NCI-H1092 treated with DMSO at 0.1 percent for 48 hours (cell line): Measurements from ENCODE around the gene NARS2.
"Not testable (repeated sequence)": the region's sequence is repeated elsewhere in the genome, so short reads cannot be mapped to it uniquely, and the experiment has no call there.

Experiments
- DNase-seq: peaks from one replicate; lab custom pipeline; 2025; lab: John Stamatoyannopoulos, UW

The NARS2 gene, protein sequence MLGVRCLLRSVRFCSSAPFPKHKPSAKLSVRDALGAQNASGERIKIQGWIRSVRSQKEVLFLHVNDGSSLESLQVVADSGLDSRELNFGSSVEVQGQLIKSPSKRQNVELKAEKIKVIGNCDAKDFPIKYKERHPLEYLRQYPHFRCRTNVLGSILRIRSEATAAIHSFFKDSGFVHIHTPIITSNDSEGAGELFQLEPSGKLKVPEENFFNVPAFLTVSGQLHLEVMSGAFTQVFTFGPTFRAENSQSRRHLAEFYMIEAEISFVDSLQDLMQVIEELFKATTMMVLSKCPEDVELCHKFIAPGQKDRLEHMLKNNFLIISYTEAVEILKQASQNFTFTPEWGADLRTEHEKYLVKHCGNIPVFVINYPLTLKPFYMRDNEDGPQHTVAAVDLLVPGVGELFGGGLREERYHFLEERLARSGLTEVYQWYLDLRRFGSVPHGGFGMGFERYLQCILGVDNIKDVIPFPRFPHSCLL

DNA sequence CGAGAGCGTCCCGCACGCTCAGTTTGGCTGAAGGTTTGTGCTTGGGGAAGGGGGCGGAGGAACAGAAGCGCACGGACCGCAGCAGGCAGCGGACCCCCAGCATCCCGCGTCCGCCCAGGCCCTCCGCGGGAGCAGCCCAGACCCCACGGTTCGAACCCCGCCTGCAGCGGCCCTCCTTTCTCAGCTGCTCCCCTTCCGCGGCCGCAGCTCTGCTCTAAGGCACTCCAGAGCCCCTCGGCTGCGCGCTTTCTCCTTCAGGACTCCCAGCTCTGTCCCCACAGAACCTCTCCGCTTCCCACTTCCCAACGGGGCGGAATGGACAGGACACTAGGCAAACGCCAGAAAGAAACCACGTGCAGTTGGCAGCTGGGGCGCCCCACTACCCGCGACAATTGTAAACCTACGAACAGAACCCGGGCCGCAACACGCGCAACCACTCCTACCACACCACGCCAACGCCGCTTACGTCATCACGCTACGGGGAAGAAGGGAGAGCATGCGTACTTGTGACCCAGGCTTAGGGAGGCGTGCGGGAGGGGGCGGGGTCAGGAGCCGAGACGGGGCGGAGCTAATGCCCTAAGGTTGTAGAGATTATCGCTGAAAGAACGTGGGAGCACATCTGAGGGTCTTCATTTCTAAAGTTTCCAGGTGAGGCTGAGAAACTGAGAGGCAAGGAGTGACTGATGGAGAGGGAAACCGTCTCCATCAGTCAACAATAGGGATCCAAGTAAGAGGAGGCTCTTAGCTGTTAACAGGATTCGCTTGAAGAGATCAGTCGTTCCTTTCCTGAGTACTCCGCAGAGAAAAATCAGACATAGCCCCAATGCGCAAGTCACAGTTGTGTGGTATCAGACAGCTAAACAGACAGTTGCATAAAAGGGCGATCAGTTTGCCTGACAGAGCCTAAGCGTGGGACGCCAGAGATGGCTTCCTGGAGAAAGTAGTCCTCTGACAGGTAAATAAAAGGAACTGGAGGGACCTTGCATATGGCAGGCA, at the start of gene NARS2:
Gene NARS2, minus strand, starts transcription at position 479 of the 996 bp plus-strand sequence. Its CDS starts 376 bp downstream, at position 103.
- peak; percentile 99 for DNase-seq

DNA sequence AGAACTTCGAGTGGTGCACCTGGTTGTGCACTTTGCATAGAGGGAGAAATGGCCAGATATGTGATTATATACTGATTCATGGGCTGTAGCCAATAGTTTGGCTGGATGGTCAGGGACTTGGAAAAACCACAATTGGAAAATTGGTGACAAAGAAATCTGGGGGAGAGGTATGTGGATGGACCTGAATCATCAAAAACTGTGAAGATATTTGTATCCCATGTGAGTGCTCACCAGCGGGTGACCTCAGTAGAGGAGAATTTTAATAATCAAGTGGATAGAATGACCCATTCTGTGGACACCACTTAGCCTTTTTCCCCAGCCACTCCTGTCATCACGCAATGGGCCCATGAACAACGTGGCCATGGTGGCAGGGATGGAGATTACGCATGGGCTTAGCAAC, 48.0 kb upstream of the NARS2 start:
- DNase-seq: no peak

DNA sequence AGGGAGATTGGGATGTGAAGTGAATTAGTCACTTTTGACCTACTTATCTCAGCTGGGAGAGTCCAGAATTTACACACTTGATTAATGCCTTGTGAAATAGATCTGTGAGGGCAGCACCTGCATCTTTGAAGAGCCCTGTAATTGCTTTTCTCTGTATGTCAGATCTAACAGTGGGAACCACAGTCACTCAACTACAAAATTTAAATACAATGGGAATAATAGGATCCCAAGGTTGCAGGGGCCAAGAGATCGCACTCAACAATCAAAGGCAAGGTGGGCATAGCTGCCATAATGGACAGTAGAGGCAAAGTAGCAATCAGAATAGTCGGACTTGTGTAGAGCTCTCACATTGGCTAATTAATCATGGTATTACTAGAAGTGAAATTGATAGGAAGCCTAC, 45.5 kb upstream of the NARS2 start:
- no peak for DNase-seq

DNA sequence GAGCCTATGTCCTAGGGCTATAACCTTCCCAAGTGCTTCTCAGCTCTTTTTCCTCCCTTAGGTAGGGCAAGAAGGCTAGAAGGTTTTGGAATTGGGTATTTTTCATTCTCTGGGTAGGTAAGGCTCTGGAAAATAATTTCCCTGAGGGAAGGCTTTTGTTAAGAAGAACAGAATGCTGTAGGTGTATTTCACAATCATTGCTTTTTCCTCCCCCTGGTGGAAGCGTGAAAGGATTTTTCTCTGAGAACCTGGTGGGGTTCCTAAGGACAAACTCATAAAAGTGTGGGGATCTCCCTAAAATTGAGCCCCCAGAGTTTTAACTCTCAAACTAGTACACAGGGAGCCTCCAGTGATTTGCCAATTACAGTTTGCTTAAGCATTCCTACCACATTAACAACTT, 41.1 kb upstream of the NARS2 start:
- no peak for DNase-seq

DNA sequence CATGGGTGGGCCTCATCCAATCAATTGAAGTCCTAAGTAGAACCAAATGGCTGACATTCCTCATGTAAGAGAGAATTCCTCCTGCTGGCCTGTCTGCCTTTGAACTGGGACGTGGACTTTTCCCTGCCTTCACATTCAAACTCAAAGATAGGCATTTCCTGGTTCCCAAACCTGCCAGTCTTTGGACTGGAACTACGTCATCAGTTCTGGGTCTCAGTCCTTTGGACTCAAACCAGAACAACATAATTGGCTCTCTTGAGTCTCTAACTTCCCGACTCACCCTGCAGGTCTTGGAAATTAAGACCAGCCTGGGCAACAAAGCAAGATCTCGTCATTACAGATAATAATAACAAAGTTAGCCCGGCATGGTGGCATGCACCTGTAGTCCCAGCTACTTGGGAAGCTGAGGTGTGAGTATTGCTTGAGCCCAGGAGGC, 38.7 kb upstream of the NARS2 start:
- DNase-seq: no peak

DNA sequence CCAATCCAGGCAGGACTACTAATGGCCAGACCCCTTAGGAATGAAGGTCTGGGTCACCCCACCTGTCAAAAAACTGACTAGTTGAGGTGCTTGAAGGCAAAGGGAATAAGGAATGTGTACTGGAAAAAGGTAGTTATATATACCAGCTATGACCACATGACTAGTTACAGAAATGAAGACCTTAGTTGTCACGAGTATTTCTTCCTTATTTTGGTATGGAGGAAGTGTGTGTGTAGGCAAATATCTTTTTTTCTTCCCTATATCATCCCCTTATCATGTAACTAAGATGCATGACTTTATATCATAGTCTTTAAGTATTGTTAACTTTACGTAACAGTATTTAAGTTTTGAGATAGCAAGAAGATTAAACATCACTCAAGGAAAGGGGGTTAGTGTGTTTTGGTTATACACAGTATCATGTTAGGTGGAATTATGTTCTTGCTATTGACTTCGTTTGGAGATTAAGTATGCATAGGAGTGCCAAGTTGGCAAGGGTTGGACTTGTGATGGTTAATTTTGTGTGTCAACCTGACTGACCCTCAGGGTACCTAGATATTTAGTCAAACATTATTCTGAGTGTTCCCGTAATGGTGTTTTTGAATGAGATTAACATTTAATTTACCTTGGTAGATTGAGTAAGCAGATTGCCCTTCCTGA, 38.2 kb upstream of the NARS2 start:
- no peak for DNase-seq

DNA sequence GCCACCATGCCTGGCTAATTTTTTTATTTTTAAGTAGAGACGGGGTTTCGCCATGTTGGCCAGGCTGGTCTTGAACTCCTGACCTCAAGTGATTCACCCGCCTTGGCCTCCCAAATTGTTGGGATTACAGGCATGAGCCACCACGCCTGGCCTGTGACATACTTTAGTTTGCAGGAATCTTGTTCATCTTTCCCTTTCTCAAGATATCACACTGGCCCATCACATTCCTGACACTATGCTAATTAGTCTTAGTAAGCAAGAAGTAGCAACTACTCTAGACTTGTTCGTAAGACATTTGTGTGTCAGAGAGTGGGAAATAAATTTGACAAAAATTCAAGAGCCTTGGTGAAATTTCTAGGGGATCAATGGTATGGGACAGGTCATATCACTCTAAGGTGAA, 34.7 kb upstream of the NARS2 start:
- DNase-seq: not testable (repeated sequence)

DNA sequence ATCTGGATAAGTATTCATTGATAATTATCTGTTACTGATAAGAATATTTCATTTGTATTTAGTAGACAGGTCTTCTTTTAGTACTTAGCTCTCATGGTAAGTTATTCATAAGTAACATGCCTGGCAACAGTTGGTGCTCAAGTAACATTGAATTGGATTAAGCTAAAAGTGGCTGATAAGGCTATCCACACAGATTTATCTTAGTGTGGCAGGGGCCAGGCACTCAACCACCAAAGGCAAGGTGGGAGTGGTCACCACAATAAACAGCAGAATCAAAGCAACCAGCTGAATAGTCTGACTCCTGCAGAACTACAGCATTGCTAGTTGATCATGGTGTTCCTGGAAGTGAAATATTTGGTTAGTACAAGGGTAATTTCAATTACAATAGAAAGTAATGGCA, 33.0 kb upstream of the NARS2 start:
- DNase-seq: no peak

DNA sequence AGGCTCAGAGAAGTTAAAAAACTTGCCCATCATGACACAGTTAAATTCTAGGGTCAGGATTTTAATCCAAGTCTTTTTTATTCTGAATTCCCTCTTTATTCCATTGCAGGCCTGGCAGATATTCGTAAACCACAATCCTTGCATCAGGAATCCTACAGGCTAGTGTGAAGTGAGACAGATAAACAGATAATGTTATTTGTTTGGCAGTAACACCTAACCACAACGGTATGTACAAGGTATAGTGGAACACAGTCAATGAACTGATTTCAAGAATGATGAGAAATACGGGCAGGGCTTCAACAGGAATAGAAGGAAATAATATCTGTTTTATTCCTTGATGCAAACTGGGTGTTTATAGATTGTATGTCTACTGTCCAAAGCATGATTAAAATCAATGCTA, 32.0 kb upstream of the NARS2 start:
- DNase-seq: no peak

DNA sequence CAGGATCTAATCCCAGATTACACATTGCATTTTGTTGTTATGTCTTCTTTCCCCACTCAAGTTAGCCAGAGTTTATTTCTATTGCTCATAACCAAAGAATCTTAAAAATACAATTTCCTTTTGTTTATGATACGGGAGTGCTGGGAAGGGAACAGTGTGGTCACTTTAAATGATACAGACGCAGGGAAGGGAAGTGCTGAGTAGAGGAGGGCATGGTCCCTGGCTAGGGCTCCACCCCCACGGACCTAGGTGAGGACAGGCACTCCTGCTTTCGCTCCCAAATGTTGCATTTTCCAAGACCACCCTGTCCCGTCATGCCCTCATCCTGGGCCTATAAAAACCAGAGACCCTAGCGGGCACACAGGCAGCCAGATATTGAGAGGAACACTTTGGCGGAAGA, 30.6 kb upstream of the NARS2 start:
- no peak for DNase-seq

DNA sequence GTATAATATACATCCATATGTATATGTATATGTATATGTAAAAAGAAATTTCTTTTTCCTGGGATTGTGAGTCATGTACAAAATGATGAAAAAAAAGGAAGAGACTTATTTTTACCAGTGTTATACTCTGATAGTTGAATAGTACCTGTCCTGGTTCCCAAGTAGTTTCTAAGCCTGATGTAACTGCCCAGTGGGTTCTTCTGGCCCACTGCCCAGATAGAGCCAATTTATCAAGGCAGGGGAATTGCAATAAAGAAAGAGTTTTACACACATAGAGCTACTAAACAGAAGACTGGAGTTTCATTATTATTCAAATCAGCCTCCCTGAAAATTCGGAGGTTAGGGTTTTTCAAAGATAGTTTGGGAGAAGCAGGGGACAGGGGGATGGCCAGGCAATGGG, 29.1 kb upstream of the NARS2 start:
- DNase-seq: no peak

DNA sequence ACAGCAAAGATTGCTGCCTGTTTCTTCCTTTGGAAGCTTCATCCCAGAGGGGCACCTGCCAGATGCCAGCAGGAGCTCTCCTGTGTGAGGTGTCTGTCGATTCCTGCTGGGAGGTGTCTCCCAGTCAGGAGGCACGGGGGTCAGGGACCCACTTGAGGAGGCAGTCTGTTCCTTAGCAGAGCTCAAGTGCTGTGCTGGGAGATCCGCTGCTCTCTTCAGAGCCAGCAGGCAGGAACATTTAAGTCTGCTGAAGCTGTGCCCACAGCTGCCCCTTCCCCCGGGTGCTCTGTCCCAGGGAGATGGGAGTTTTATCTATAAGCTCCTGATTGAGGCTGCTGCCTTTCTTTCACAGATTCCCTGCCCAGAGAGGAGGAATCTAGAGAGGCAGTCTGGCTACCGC, 28.1 kb upstream of the NARS2 start:
- DNase-seq: not testable (repeated sequence)

DNA sequence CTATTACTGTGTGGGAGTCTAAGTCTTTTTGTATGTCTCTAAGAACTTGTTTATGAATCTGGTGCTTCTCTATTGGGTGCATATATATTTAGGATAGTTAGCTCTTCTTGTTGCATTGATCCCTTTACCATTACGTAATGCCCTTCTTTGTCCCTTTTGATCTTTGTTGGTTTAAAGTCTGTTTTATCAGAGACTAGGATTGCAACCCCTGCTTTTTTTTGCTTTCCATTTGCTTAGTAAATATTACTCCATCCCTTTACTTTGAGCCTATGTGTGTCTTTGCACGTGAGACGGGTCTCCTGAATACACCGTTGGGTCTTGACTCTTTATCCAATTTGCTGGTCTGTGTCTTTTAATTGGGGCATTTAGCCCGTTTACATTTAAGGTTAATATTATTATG, 26.4 kb upstream of the NARS2 start:
- DNase-seq: not testable (repeated sequence)

DNA sequence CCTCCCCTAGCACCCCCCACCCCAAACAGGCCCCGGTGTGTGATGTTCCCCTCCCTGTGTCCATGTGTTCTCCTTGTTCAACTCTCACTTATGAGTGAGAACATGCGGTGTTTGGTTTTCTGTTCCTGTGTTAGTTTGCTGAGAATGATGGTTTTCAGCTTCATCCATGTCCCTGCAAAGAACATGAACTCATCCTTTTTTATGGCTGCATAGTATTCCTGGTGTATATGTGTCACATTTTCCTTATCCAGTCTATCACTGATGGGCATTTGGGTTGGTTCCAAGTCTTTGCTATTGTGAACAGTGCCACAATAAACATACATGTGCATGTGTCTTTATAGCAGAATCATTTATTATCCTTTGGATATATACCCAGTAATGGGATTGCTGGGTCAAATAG, 22.9 kb upstream of the NARS2 start:
- DNase-seq: not testable (repeated sequence)

DNA sequence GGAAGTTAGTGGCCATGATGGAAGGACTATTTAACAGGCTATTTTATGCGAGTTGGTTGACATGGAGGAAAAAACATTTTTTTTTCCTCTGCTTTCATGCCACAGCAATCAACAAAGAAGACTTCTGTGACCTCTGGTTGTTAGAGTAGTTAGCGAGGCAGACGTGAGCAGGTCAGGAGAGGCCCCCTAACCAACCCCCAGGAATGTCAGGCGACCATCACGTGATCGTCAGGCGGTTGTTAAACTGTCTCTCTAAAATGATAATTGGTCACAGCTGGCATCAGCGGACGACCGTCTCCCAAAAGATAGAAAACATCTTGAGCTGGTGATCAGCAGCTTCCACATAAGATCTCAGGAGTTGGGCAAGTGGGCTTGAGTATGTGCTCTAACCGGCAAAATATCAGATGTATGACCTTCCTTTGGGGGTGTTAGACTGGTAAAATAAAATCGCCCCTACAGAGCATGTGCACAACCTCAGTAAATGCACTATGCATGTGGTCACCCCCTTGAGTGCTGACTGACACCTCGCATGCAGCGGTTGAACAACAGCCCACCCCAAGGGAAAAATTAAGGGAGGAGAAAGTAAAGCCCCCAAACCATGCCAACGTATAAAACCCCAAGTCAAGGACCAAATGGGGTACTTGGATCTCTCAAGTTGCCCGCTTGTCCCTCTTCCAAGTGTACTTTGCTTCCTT, 20.9 kb upstream of the NARS2 start:
- no peak for DNase-seq

DNA sequence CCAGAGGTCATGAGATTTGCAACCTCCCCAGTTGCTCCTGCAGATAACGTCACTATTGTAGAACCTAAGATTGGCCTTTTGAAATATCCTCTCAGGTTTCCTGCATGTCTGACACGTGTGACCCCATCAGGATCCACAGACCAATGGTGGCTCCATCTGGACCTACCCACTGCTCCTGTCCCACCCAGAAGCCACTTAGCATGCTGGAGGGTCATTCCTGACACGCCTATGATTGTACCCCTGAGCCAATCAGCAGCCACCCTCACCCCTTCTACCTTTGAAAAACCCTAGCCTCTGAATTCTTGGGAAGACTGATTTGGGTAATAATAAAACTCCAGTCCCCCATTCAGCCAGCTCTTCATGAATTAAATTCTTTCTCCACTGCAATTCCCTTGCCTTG, 20.1 kb upstream of the NARS2 start:
- DNase-seq: no peak

DNA sequence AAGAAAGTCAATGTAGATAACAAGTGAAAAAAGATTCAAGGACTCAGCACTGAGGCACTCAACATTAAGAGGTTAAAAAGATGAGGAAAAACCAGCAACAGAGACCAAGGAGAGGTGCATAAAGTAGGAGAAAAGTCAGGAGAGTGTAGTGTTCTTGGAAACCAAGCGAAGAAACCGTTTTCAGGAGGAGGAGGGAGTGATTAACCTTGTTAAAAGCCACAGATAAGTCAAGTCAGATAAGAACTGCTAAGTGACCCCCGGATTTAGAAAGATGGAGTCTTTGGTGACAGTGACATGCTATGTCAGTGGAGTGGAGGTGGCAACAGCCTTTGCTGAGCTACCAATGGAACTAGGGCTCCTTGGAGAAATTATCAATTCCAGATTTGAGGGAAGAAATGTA, 13.9 kb upstream of the NARS2 start:
- DNase-seq: no peak

DNA sequence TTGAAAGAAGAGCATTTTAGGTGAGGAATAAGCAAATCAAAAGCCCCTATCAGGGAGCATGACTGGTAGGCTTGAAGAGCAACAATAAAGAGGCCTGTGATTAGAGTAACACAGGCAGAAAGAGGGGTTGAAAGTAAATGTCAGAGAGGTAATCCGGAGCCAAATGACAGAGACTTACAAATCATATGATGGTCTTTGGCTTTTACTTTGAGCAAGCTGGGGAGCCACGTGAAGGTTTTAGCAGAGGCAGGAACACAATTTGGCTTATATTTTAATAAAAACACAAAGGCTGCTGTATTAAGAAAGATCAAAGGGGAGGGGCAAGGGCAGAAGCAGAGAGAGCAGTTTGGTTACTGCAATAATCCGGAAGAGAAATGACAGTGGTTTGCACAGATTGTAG, 12.8 kb upstream of the NARS2 start:
- no peak for DNase-seq

DNA sequence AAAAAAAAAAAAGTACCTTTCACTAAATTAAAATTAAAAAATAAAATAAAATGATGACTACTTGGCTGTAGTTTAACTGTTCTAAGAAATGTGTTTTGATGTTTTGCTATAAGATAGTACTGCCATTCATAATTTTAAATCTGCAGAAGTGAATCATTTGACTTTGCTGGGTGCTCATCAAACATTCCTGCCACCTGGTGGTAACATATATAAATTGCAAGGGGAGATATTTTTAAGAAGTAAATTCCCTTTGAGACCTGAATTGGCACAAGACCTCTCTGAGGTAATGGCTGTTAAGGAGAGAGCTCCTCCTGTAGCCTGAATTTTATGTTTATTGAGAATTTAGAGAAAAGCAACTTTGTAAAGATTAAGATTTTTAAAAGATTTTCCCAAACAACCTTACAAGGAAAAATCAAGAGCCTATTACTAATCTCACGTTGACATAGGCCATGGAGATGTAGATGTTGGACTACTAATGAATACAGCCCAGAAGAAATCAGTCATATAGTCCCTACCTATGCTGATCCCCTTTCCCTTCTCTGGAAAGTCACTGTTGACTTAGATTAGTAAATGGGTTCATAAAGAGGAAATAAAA, 11.9 kb upstream of the NARS2 start:
- DNase-seq: no peak

DNA sequence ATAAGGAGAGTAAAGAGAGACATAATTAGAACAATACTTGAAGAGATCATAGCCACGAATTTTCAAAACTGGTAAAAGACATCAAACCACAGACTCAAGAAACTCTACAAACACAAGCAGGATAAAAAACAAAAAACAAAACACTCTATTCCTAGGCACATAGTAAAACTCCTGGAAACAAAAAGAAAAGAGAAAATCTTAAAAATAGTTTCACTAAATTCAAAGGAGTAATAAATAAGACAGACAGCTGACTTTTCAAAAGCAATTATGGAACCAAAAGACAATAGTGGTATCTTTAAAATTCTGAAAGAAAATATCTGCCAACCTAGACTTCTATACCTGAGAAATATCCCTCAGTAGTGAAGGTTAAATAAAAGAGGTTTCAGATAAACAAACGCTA, 9.2 kb upstream of the NARS2 start:
- DNase-seq: peak; percentile 27

DNA sequence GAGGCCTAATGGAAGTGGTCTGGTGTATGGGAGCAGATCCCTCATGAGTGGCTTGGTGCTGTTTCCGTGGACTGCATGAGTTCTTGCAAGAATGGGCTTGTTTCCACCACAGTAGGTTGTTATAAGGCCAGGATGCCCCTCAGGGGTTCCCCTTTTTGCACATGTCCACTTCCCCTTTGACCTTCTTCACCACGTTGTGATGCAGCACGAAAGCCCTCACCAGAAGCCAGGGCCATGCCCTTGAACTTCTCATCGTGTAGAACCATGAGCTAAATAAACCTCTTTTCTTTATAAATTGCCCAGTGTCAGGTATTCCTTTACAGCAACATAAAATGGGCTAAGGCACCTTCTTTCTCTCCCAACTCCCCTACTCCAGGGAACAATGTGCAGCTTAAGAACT, 2.8 kb upstream of the NARS2 start:
- no peak for DNase-seq
